ENCODE measurements around the gene SCN1B. TPM values are rescaled to one million over a fixed set of nuclear protein-coding genes. Genes with fewer than 3 reads are reported as not detected.
A peak's percentile ranks its signal among the peaks of the same experiment; 100 is the strongest.

Gene SCN1B
- total RNA-seq, 5 donors from 2014 or later (not counting 1 experiment from before 2014, with no cell fraction given) = 1.1 to 4.3 (median 3.7) TPM

- no peaks in the 10 kb centered on the region for H3K9me3 ChIP-seq
- DNase-seq = peak in 34 of 35 experiments; percentile 29 to 79 (median 59)
- H3K4me3 Mint-ChIP-seq = peak within 1 kb of the TSS; percentile 91 to 98 (median 98)
- peaks cover 73 to 76% (median 75%) of the 10 kb centered on the region in 3 donors for H3K4me1 Mint-ChIP-seq
- peak; percentile 31 to 63 (median 54) for ATAC-seq (replicated peaks in 1 of 4)
- peaks cover 36 to 85% of the 10 kb centered on the region in 2 experiments for H3K4me1 ChIP-seq (ENCODE audit: control insufficient read depth in 1 of 2, extremely low read depth in 1 of 2, insufficient read depth in 2 of 2, low read length in 2 of 2)
- peak within 1 kb of the TSS; percentile 91 for H3K27ac ChIP-seq (ENCODE audit: low read length)
- ChIA-PET POLR2A (interaction anchor here in 1 of 2 donors (0.6 kb wide), 2 partner anchors 14 to 323 kb away, joined by 3 to 5 read pairs; partner anchors contain the start of gene SCGB2B2), CTCF (interaction anchor here in 1 of 2 donors (0.6 kb wide), 2 partner anchors 158 to 201 kb away, joined by 3 read pairs; no protein-coding TSS in a partner anchor)
- peak within 1 kb of the TSS; percentile 63 to 64 for H3K4me3 ChIP-seq (ENCODE audit: control insufficient read depth in 1 of 2, extremely low read depth in 1 of 2, low read length in 1 of 2)
- H3K36me3 ChIP-seq (ENCODE audit: control insufficient read depth in 2 of 2, extremely low read depth in 1 of 2, insufficient read depth in 1 of 2, low read length in 1 of 2) = no peaks in the 10 kb centered on the region
- peaks cover 8% of the 10 kb centered on the region for H3K36me3 Mint-ChIP-seq
- no peaks in the 10 kb centered on the region for H3K27me3 ChIP-seq (replicated peaks in 1 of 2; ENCODE audit: control insufficient read depth in 2 of 2, extremely low read depth in 1 of 2, insufficient read depth in 2 of 2, low read length in 1 of 2)
- no peaks in the 10 kb centered on the region for H3K9me3 Mint-ChIP-seq
- H3K27ac Mint-ChIP-seq = peak within 1 kb of the TSS; percentile 98 to 99
- no peaks in the 10 kb centered on the region for H3K27me3 Mint-ChIP-seq
- 34% methylated on average over 15 of the region's 45 CpGs for WGBS (ENCODE audit: insufficient coverage)
These were observed 30.6 kb upstream of the SCN1B start, which contains the start of gene GRAMD1A for GRCh38 chr19:34999498-35000337. GRAMD1A (plus strand) TSS chr19:35000323; CDS start chr19:35000479, 156 bp downstream.

GRCh38 chr19:35000338-35000646 lies 30.0 kb upstream of the SCN1B start:
- Histone ChIP-seq H3K27ac (ENCODE audit: low read length) (no peak overlapping the region), H3K4me1 (ENCODE audit: control insufficient read depth in 1 of 2, extremely low read depth in 1 of 2, insufficient read depth in 2 of 2, low read length in 2 of 2) (peaks cover 36 to 88% of the 10 kb centered on the region in 2 experiments), H3K36me3 (ENCODE audit: control insufficient read depth in 2 of 2, extremely low read depth in 1 of 2, insufficient read depth in 1 of 2, low read length in 1 of 2) (peaks cover 0 to under 1% of the 10 kb centered on the region in 2 donors), H3K9me3 (no peaks in the 10 kb centered on the region), H3K27me3 (replicated peaks in 1 of 2; ENCODE audit: control insufficient read depth in 2 of 2, extremely low read depth in 1 of 2, insufficient read depth in 2 of 2, low read length in 1 of 2) (no peaks in the 10 kb centered on the region), H3K4me3 (ENCODE audit: control insufficient read depth in 1 of 2, extremely low read depth in 1 of 2, low read length in 1 of 2) (peak overlapping the region in 1 of 2 donors; percentile 63)
- ChIA-PET POLR2A (interaction anchor here in 1 of 2 donors (0.6 kb wide), 2 partner anchors 14 to 323 kb away, joined by 3 to 5 read pairs; partner anchors contain the start of gene SCGB2B2), CTCF (interaction anchor here in 1 of 2 donors (0.6 to 1.9 kb wide), 2 partner anchors 14 to 1214 kb away, joined by 3 to 15 read pairs; partner anchors contain the start of genes ZNF146 and ZNF565)
- Mint-ChIP-seq H3K36me3 (peaks cover 8% of the 10 kb centered on the region), H3K27me3 (no peaks in the 10 kb centered on the region), H3K27ac (no peak overlapping the region), H3K9me3 (no peaks in the 10 kb centered on the region), H3K4me3 (peak overlapping the region in 2 of 3 donors; percentile 34 to 91), H3K4me1 (peaks cover 73 to 80% (median 77%) of the 10 kb centered on the region in 3 donors)
- WGBS (ENCODE audit: insufficient coverage) = 1% methylated on average over 19 of the region's 37 CpGs
- DNase-seq = no peak
- peak in 1 of 4 experiments; percentile 30 for ATAC-seq (replicated peaks in 1 of 4)

GRCh38 chr19:35000647-35001501 lies 29.4 kb upstream of the SCN1B start:
- Histone ChIP-seq H3K9me3 (no peaks in the 10 kb centered on the region), H3K27me3 (replicated peaks in 1 of 2; ENCODE audit: control insufficient read depth in 2 of 2, extremely low read depth in 1 of 2, insufficient read depth in 2 of 2, low read length in 1 of 2) (no peaks in the 10 kb centered on the region), H3K4me3 (ENCODE audit: control insufficient read depth in 1 of 2, extremely low read depth in 1 of 2, low read length in 1 of 2) (peak overlapping the region; percentile 52 to 63), H3K27ac (ENCODE audit: low read length) (peak overlapping the region; percentile 73), H3K36me3 (ENCODE audit: control insufficient read depth in 2 of 2, extremely low read depth in 1 of 2, insufficient read depth in 1 of 2, low read length in 1 of 2) (peaks cover 6 to 7% of the 10 kb centered on the region in 2 donors), H3K4me1 (ENCODE audit: control insufficient read depth in 1 of 2, extremely low read depth in 1 of 2, insufficient read depth in 2 of 2, low read length in 2 of 2) (peaks cover 35 to 86% of the 10 kb centered on the region in 2 experiments)
- H3K27me3 Mint-ChIP-seq = no peaks in the 10 kb centered on the region
- POLR2A ChIA-PET = interaction anchor here (0.6 to 1.6 kb wide), 5 partner anchors 12 to 161 kb away, joined by 3 to 11 read pairs (median 3); no protein-coding TSS in a partner anchor
- peak; percentile 35 to 53 (median 37) for ATAC-seq (replicated peaks in 1 of 4)
- peak overlapping the region; percentile 91 to 98 (median 98) for H3K4me3 Mint-ChIP-seq
- H3K4me1 Mint-ChIP-seq = peaks cover 73 to 81% (median 78%) of the 10 kb centered on the region in 3 donors
- under 1% methylated on average over 28 of the region's 46 CpGs for WGBS (ENCODE audit: insufficient coverage)
- H3K27ac Mint-ChIP-seq = peak overlapping the region; percentile 98 to 99
- DNase-seq = peak; percentile 39 to 80 (median 60)
- peaks cover 11% of the 10 kb centered on the region for H3K36me3 Mint-ChIP-seq
- H3K9me3 Mint-ChIP-seq = no peaks in the 10 kb centered on the region
- CTCF ChIA-PET = interaction anchor here in 1 of 2 donors (0.6 to 1.9 kb wide), 3 partner anchors 11 to 1214 kb away, joined by 3 to 15 read pairs (median 12); partner anchors contain the start of genes ZNF146 and ZNF565

- 77% methylated on average over 5 of the region's 11 CpGs for WGBS (ENCODE audit: insufficient coverage)
- ChIA-PET POLR2A (interaction anchor here in 1 of 2 donors (1.6 kb wide), 1 partner anchor 10 kb away, joined by 11 read pairs; no protein-coding TSS in a partner anchor), CTCF (interaction anchor here in 1 of 2 donors (1.9 kb wide), 2 partner anchors 10 to 12 kb away, joined by 12 to 15 read pairs; no protein-coding TSS in a partner anchor)
- Histone ChIP-seq H3K27ac (ENCODE audit: low read length) (peak overlapping the region; percentile 18), H3K4me3 (ENCODE audit: control insufficient read depth in 1 of 2, extremely low read depth in 1 of 2, low read length in 1 of 2) (peak overlapping the region; percentile 44 to 63), H3K27me3 (replicated peaks in 1 of 2; ENCODE audit: control insufficient read depth in 2 of 2, extremely low read depth in 1 of 2, insufficient read depth in 2 of 2, low read length in 1 of 2) (no peaks in the 10 kb centered on the region), H3K36me3 (ENCODE audit: control insufficient read depth in 2 of 2, extremely low read depth in 1 of 2, insufficient read depth in 1 of 2, low read length in 1 of 2) (peaks cover 7 to 17% of the 10 kb centered on the region in 2 donors), H3K4me1 (ENCODE audit: control insufficient read depth in 1 of 2, extremely low read depth in 1 of 2, insufficient read depth in 2 of 2, low read length in 2 of 2) (peaks cover 25 to 82% of the 10 kb centered on the region in 2 experiments), H3K9me3 (no peaks in the 10 kb centered on the region)
- DNase-seq (no peak), ATAC-seq (replicated peaks in 1 of 4) (no peak)
- Mint-ChIP-seq H3K9me3 (no peaks in the 10 kb centered on the region), H3K27ac (peak overlapping the region; percentile 98 to 99), H3K36me3 (peaks cover 15% of the 10 kb centered on the region), H3K4me3 (peak overlapping the region; percentile 91 to 98 (median 98)), H3K4me1 (peaks cover 73 to 81% (median 76%) of the 10 kb centered on the region in 3 donors), H3K27me3 (no peaks in the 10 kb centered on the region)
These were observed 28.2 kb upstream of the SCN1B start for GRCh38 chr19:35002037-35002535.

GRCh38 chr19:35004517-35005255 lies 25.6 kb upstream of the SCN1B start:
- no peak overlapping the region for H3K27ac ChIP-seq (ENCODE audit: low read length)
- H3K4me3 Mint-ChIP-seq = peak overlapping the region; percentile 18 to 29 (median 24)

More at GRCh38 chr19:35004517-35005255, 25.6 kb upstream of the SCN1B start:
- Histone ChIP-seq H3K36me3 (ENCODE audit: control insufficient read depth in 2 of 2, extremely low read depth in 1 of 2, insufficient read depth in 1 of 2, low read length in 1 of 2) (peaks cover 7 to 30% of the 10 kb centered on the region in 2 donors), H3K4me3 (ENCODE audit: control insufficient read depth in 1 of 2, extremely low read depth in 1 of 2, low read length in 1 of 2) (no peak overlapping the region), H3K27me3 (replicated peaks in 1 of 2; ENCODE audit: control insufficient read depth in 2 of 2, extremely low read depth in 1 of 2, insufficient read depth in 2 of 2, low read length in 1 of 2) (no peaks in the 10 kb centered on the region), H3K4me1 (ENCODE audit: control insufficient read depth in 1 of 2, extremely low read depth in 1 of 2, insufficient read depth in 2 of 2, low read length in 2 of 2) (peaks cover 11 to 65% of the 10 kb centered on the region in 2 experiments), H3K9me3 (no peaks in the 10 kb centered on the region)
- WGBS (ENCODE audit: insufficient coverage) = 95% methylated on average over 8 of the region's 18 CpGs
- Mint-ChIP-seq H3K27me3 (no peaks in the 10 kb centered on the region), H3K36me3 (peaks cover 20% of the 10 kb centered on the region), H3K27ac (peak overlapping the region; percentile 65 to 98), H3K9me3 (no peaks in the 10 kb centered on the region), H3K4me1 (peaks cover 58 to 66% (median 61%) of the 10 kb centered on the region in 3 donors)
- ChIA-PET POLR2A (no interaction called here), CTCF (no interaction called here)
- no peak for DNase-seq
- ATAC-seq (replicated peaks in 1 of 4) = no peak

Data from T-cell (primary cell).